HEK293T (cell line): ENCODE data around the gene ANKMY1.

Source experiments
- ARNT ChIP-seq: fragments of 450-650 bp; IDR thresholded peaks from 2 replicates; pipeline ENCODE4 v1.6.1; 2017; ENCODE audit warnings: mild to moderate bottlenecking
- BHLHE40 ChIP-seq: fragments of 450-650 bp; IDR thresholded peaks from 2 replicates; pipeline ENCODE4 v1.6.1; 2016; ENCODE audit warnings: mild to moderate bottlenecking, moderate library complexity, borderline replicate concordance
- CTBP1 ChIP-seq: fragments of 450-650 bp; IDR thresholded peaks from 2 replicates; pipeline ENCODE4 v1.6.1; 2016; ENCODE audit warnings: borderline replicate concordance
- ELF4 ChIP-seq: fragments of 450-650 bp; IDR thresholded peaks from 2 replicates; pipeline ENCODE4 v1.6.1; 2017; ENCODE audit warnings: antibody characterized with exemption
- FOXA1 ChIP-seq: fragments of 450-650 bp; IDR thresholded peaks from 2 replicates; pipeline ENCODE4 v1.6.1; 2016; ENCODE audit warnings: mild to moderate bottlenecking
- FOXK2 ChIP-seq: fragments of 450-650 bp; IDR thresholded peaks from 2 replicates; pipeline ENCODE4 v1.6.1; 2016; ENCODE audit warnings: mild to moderate bottlenecking
- FOXM1 ChIP-seq: fragments of 450-650 bp; IDR thresholded peaks from 2 replicates; pipeline ENCODE4 v1.6.1; 2017; ENCODE audit warnings: mild to moderate bottlenecking, borderline replicate concordance
- HDGF ChIP-seq: fragments of 450-650 bp; IDR thresholded peaks from 2 replicates; pipeline ENCODE4 v1.6.1; 2017; ENCODE audit warnings: antibody characterized with exemption, borderline replicate concordance
- L3MBTL2 ChIP-seq: fragments of 450-650 bp; conservative IDR thresholded peaks from 2 replicates; pipeline ENCODE4 v1.6.1; 2016; ENCODE audit warnings: mild to moderate bottlenecking
- PKNOX1 ChIP-seq: fragments of 450-650 bp; IDR thresholded peaks from 2 replicates; pipeline ENCODE4 v1.6.1; 2016
- SP1 ChIP-seq: fragments of 450-650 bp; IDR thresholded peaks from 2 replicates; pipeline ENCODE4 v1.6.1; 2017
- SUZ12 ChIP-seq: fragments of 450-650 bp; IDR thresholded peaks from 2 replicates; pipeline ENCODE4 v1.6.1; 2016; ENCODE audit warnings: mild to moderate bottlenecking
- TARDBP ChIP-seq: fragments of 450-650 bp; IDR thresholded peaks from 2 replicates; pipeline ENCODE4 v1.6.1; 2016

- TF ChIP-seq BHLHE40 (no peak), ELF4 (no peak), FOXM1 (no peak), TARDBP (no peak), SUZ12 (no peak), SP1 (no peak), ARNT (no peak), PKNOX1 (no peak), CTBP1 (no peak), HDGF (no peak), L3MBTL2 (no peak), FOXA1 (no peak), FOXK2 (no peak)
Observed at GRCh38 chr2:240482141-240482540, 75.6 kb downstream of the ANKMY1 start.
